Daoy (cell line): Measurements from ENCODE around the gene CDCA3. TPM values are rescaled to one million over a fixed set of nuclear protein-coding genes. Genes with fewer than 3 reads are reported as not detected.
"Not testable (repeated sequence)": the region's sequence is repeated elsewhere in the genome, so short reads cannot be mapped to it uniquely, and the experiment has no call there.

ENCODE experiments used
- DNase-seq: peaks from one replicate; pipeline ENCODE4 v3.0.0-alpha.2; 2015; ENCODE audit warnings: low read depth
- total RNA-seq: library from RNA; depleted of rRNA; stranded (reverse); fragments of >200 nt; shearing (Covaris generic); gene quantifications from 2 replicates; pipeline ENCODE4 v1.2.3, GENCODE V29; 2014; rRNA removed

CDCA3 gene
- 107 TPM in 2 replicates for total RNA-seq

DNA sequence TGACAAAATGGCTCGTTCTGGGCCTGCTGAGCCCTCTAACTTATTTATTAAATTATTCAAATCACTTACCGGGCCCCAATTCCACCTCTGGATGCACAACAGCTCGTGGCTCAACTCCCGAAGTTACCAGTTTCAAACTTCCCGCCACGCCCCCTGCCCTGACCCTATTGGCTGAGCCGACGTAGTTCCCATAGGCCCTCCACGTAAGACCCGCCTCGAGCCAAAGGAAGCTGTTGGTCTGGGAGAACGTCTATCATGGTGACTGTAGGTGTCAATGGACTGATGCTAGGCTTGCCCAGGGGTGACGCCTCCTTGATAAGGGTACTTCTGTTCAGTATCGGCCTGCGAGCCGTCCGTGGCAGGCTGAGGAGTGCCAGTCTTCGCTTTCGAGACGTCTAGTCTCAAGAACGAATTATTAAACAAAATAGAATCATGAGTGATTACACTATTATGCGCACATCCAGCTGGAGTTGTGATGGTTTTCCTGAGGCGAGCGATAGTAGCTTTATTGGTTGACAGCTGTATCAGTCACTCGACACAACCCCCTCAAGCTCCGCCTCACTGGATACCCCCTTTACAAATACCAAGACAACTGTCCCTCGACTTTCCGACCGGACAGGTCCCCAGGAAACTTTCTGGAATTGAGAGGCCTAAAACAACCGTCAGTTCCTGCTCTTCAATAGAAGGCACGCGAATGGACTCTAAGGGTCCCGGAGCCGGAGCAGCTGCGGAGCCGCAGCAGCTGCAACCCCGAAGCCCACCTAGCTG is at the start of gene CDCA3:
Gene CDCA3 (minus strand): TSS at position 134 of the 768 bp plus-strand sequence. CDS start 334 bp downstream, outside the sequence.
- DNase-seq: peak; percentile 99

DNA sequence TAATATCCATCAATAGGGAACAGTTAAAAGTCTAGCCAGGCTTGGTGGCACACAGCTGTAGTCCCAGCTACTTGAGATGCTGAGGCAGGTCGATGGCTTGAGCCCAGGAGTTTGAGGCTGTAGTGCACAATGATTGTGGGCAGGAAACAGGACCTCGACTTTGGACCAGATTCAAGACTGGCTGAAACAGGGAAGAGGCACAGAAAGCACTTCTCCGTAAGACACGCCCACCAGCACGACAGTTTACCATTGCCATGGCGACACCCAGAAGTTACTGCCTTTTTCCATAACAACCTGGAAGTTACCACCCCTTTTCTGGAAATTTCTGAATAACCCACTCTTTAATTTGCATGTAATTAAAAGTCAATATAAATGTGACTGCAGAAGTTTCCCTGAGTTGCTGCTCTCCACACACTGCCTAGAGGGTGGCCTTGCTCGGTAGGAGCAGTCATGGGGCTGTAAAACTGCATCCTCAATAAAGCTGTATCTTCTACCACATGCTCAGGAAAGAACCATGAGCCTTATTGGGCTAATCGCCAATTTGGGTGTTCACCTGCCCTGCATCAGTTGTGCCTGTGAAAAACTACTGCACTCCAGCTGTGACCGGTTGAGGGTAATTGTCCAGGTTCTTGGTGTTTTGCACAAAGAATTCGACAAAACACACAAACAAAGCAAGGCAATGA is 48.9 kb upstream of the CDCA3 start:
- DNase-seq: peak; percentile 50

DNA sequence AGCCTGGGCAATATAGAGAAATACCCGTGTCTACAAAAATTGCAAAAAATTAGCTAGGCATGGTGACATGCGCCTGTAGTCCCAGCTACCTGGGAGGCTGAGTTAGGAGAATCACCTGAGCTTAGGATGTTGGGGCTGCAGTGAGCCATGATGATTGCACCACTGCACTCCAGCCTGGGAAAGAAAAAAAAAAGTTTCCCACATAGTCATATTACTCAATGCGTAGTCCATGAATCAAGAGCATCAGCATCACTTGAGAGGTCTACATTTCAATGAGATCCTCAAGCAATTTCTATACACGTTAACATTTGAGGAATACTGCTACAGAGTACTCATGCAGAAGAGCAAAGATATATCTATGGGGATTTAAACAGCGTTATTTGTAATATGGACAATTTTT is 48.3 kb upstream of the CDCA3 start:
- DNase-seq: no peak

DNA sequence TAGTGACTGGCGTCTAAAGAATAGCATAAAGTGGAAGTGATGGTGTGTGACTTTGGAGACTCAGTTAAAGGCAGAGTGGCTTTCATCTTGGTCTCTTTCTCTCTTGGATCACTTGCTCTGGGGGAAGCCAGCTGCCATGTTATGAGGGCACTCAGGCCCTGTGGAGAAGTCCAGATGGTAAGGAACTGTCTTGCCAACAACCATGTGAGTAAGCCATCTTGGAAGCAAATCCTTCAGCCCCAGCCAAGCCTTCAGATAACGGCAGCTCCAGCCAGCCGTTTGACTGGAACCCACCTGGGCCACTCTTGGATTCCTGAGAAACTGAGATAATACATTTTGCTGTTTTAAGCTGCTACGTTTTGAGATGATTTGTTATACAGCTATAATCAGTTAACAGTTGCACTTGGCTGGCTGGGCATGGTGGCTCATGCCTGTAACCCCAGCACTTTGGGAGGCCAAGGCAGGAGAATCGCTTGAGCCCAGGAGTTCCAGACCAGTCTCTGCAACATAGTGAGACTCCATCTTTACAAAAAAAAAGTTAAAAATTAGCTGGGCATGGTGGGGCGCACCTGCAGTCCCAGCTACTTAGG is 45.9 kb upstream of the CDCA3 start:
- no peak for DNase-seq

DNA sequence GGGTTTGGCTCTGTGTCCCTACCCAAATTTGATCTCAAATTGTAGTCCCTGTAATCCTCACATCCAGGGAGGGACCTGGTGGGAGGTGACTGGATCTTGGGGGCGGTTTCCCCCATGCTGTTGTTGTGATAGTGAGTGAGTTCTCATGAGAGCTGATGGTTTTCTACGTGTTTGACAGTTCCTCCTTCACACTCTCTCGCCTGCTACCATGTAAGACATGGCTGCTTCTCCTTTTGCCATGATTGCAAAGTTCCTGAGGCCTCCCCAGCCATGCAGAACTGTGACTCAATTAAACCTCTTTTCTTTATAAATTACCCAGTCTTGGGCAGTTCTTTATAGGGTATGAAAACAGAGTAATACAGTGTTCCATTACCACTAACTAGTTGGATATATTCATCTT is 43.2 kb upstream of the CDCA3 start:
- no peak for DNase-seq

DNA sequence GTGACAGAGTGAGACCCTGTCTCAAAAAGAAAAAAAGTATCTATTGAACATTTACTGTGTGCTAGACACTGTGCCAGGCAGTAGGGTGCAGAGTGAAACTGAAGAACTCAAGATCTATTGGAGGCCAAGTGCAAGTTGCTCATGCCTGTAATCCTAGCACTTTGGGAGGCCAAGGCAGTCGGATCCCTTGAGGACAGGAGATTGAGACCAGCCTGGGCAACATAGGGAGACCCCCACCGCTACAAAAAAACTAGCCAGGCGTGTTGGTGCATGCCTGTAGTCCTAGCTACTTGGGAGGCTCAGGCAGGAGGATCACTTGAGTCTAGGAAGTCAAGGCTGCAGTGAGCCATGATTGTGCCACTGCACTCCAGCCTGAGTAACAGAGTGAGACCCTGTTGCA is 41.6 kb upstream of the CDCA3 start:
- DNase-seq: not testable (repeated sequence)

DNA sequence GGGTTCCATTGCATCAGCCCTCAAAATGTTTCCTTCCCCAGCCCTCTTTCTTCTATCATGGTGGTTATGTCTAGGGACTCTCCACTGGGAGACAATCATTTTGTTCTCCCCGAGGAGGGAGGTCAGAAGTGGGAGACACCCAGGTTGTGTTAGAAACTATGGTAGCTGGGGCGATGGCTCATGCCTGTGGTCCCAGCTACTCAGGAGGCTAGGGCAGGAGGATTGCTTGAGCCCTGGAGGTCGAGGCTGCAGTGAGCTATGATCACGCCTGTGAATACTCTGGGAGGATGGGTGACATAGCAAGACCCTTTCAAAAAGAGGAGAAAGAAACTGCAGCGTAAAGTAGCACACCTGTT is 40.5 kb upstream of the CDCA3 start:
- DNase-seq: no peak

DNA sequence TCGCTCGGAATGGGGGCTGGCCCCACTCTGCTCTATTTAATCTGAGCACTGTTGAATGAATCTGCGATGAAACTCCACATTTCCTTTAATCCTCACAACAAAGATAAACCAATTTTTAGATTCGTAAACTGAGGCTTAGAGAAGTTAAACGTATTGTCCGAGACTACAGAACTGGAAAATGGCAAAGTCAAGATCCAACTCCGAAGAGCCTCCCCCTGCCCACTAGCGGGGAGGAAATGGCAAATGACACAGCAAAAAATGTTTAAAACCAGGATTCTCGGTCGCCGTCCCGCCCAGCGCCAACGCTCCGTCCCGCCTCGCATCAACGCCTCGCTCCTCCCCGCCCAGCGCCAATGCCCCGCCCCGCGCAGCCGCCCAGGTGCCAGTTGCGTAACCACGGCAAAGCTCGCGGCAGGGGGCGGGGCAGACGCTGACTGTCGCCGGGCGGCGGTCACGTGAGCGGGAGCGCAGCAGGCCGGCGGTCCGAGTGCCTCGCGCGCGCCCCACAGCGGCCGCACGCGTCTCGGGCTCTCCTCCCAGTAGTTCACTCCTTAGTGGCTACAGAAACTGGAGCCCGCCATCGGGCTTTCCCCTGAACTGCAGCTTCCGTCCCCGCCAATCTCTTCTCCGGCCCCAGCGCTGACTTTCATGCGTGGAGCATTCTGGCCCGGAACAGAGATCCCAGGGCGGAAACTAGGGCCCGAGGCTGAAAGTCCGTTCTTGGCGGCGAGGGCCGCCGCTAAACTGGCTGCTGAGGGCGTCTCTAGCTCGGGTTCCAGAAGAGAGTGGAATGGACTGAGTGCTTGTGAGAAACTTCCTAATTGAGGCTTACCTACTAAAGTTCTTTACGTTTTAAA is 39.9 kb upstream of the CDCA3 start:
- DNase-seq: peak; percentile 99

DNA sequence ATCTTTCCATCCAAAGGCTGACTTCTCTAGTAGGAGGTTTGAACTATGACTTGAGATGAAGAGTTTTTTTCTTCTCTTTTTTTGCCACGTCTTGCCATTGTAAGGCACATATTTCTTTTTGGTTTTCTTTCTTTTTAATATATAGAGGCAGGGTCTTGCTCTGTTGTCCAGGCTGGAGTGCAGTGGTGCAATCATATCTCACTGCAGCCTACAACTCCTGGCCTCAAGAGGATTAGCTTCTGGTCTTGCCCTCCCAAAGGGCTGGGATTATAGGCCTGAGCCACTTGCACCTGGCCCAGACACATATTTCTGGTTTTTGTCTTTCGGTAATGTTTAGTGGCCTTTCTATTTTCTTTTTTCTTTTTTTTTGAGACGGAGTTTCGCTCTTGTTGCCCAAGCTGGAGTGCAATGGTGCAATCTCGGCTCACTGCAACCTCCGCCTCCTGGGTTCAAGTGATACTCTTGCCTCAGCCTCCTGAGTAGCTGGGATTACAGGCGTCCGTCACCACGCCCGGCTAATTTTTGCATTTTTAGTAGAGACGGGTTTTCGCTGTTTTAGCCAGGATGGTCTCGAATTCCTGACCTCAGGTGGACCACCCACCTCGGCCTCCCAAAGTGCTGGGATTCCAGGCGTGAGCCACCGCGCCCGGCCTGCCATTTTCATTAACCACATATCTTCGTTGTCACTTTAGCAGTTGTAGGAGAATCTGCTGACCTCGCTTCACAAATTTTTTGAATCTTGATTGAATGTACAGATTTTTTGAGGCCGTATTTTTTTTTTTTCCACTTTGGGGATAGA is 38.9 kb upstream of the CDCA3 start:
- DNase-seq: not testable (repeated sequence)

DNA sequence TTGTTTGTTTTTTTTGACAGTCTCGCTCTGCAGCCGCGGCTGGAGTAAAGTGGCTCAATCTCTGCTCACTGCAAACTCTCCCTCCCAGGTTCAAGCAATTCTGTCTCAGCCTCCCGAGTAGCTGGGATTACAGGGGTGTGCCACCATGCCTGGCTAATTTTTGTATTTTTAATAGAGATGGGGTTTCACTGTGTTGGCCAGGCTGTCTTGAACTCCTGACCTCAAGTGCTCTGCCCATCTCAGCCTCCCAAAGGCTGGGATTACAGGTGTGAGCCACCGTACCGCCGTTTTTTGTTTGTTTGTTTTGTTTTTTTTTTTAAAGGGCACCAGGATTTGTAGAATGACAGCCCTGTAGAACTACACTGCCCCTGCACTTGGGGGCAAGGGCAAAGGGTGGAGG is 37.7 kb upstream of the CDCA3 start:
- not testable (repeated sequence) for DNase-seq

DNA sequence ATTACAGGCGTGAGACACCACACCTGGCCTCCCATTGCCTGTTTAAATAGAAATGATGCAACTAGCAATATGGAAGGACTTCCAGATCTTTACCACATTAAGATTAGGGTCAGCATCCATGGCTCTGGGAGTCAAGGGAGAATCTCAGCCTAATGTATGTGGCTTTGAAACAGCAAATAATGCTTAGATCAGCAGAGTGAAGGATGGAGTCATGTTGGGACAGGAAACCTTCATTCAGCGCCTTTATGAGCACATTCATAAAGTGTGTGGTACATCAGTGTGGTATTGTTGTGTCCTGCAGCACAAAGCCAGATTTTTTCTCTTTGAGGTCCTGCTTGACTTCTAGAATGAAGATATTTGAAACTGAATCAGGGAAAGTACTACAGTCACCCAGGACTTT is 37.3 kb upstream of the CDCA3 start:
- DNase-seq: no peak

DNA sequence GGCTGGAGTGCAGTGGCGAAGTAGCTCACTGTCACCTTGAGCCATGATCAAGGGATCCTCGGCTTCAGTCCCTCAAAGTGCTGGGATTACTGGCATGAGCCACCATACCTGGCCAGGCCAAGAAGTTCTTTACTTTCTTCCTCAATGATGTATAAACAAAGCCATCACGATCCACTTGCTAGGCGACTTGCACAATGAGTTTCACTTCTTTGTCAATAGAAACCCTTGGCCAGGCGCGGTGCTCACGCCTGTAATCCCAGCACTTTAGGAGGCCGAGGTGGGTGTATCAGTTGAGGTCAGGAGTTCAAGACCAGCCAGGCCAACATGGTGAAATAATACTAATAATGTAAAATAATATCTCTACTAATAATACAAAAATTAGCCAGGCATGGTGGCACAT is 36.4 kb upstream of the CDCA3 start:
- DNase-seq: no peak

DNA sequence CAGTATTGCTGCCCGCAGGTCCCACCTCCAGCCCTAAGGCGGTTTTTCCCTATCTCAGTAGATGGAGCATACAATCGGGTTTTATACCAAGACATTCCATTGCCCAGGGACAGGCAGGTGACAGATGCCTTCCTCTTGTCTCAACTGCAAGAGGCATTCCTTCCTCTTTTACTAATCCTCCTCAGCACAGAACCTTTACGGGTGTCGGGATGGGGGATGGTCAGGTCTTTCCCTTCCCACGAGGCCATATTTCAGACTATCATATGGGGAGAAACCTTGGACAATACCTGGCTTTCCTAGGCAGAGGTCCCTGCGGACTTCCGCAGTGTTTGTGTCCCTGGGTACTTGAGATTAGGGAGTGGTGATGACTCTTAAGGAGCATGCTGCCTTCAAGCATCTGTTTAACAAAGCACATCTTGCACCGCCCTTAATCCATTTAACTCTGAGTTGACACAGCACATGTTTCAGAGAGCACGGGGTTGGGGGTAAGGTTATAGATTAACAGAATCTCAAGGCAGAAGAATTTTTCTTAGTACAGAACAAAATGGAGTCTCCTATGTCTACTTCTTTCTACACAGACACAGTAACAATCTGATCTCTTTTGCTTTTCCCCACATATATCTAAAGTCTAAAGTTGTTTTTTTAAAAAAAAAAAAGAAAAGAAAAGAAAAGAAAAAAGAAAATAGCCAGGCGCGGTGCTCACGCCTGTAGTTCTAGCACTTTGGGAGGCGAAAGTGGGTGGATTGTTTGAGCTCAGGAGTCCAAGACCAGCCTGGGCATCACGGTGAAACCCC is 35.3 kb upstream of the CDCA3 start:
- not testable (repeated sequence) for DNase-seq

DNA sequence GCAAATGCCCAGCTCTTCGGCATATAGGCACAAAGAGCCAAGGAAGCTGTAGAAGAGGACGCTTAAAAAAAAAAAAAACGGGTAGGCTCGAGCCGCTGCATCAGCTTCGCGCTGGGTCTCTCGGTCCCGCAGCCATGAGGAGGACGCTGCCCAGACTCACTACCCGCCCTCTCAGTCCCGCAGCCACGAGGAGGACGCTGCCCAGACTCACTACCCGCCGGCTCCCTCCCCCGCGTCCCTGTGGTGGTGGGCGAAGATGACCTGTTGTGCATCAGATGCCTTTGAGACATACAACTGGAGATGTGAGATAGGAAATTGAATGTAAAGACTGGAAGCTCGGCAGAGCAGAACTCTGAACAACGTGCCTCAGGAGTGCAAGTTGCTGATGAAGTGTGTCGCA is 33.5 kb upstream of the CDCA3 start:
- no peak for DNase-seq

DNA sequence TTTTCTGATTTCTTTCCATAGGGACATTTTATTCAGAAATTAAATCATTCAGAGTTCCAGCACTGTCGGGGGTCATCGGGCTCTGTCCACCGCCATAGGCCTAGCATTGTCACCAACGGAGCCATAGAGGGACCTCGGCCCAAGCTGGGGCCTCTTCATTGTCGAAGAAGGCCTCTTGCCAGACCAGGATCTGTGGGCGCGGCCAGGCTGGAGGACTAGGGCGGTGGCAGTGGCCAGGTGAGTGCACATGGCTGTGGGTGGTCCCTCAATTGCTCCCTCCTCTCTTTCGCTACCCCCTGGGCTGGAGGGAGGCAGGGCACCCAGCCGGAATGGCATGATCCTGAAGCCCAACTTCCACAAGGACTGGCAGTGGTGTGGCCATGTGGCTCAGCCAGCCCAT is 32.6 kb upstream of the CDCA3 start:
- no peak for DNase-seq

DNA sequence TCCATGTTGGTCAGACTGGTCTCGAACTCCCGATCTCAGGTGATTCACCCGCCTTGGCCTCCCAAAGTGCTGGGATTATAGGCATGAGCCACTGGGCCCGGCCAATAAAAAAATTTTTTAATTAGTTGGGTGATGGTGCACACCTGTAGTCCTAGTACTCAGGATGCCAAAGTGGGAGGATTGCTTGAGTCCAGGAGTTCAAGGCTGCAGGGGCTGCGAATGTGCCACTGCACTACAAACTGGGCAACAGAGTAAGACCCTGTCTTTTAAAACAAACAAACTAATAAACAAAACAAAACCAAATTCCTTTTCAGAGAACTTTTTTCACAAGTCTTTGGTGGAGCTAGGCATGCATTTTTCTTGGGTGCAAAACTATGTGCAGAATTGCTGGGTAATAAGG is 32.2 kb upstream of the CDCA3 start:
- DNase-seq: no peak

DNA sequence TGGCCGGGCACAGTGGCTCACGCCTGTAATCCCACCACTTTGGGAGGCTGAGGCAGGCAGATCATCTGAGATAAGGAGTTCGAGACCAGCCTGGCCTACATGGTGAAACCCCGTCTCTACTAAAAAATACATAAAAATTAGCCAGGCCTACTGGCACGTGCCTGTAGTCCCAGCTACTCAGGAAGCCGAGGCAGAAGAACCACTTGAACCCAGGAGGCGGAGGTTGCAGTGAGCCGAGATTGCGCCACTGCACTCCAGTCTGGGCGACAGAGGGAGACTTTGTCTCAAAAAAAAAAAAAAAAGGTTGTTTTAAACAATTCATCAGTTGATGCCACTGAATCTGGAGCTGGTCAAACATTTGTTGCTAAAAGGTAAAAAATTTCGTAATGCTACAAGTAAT is 28.7 kb upstream of the CDCA3 start:
- not testable (repeated sequence) for DNase-seq

DNA sequence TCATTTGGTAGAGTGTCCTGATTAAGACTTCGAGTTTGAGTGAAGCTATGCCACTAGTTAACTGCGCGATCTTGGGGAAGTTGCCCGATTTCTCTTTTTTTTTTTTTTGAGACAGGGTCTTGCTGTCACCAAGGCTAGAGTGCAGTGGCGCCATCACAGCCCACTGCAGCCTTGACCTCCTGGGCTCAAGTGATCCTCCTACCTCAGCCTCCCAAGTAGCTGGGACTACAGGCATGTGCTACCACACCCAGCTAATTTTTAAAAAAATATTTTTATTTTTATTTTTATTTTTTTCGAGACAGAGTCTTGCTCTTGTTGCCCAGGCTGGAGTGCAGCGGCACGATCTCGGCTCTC is 22.9 kb upstream of the CDCA3 start:
- DNase-seq: not testable (repeated sequence)

DNA sequence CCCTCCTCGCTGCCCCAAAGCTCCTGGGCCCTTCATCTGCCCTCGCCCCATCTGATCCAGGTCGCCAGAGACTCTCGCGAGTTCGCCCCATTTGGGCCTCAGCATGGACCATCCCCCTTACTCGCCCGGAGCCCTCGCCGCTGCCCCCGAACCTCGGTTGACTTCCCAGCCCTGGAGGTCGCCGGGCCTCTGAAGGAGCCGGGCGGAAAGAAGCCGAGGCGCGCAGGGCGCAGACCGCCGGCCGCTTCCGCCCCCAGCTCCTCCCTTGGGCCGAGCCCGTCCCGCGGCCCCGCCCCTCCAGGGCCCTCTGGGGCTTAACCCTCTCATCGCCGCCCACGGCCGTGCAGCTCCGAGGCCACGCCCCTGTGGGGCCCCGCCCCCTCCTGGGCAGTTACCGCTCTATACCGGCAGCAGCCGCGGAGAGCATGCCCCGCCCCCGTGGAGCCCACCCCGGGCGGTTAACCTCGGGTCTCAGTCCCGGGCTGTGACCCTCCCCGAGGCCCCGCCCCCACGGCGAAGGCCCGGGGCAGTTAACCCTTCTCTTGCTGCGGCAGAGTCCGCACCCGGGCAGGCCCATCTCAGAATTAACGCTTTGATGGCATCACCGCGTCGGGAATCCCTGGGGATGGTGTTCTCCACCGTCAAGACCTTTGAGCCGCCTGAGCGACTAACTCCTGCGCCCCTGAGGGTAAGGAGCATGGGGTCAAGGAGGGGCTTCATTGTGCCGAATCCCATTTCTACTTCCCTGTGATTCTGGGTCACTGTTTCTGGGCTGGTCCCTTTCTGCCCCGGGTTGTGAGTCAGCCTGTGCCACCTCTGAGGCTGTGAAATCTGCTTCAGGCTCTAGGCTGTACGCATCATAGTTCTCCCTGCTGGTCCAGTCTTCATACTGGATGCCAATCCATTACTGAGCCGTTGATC is 22.3 kb upstream of the CDCA3 start, which contains the start of gene SPSB2:
Gene SPSB2 (minus strand): TSS at position 210 of the 921 bp plus-strand sequence. CDS start 402 bp downstream, outside the sequence.
- DNase-seq: peak; percentile 98
